Activated CD8-positive, alpha-beta memory T cell treated with anti-CD3 and anti-CD28 coated beads, Interleukin-2, amount 50 U/mL, for 48 hours (primary cell): ENCODE results near the gene GATA3.

Source experiments
- DNase-seq: peaks from one replicate; pipeline ENCODE4 v3.0.0-alpha.2; 2020

The GATA3 gene

DNA sequence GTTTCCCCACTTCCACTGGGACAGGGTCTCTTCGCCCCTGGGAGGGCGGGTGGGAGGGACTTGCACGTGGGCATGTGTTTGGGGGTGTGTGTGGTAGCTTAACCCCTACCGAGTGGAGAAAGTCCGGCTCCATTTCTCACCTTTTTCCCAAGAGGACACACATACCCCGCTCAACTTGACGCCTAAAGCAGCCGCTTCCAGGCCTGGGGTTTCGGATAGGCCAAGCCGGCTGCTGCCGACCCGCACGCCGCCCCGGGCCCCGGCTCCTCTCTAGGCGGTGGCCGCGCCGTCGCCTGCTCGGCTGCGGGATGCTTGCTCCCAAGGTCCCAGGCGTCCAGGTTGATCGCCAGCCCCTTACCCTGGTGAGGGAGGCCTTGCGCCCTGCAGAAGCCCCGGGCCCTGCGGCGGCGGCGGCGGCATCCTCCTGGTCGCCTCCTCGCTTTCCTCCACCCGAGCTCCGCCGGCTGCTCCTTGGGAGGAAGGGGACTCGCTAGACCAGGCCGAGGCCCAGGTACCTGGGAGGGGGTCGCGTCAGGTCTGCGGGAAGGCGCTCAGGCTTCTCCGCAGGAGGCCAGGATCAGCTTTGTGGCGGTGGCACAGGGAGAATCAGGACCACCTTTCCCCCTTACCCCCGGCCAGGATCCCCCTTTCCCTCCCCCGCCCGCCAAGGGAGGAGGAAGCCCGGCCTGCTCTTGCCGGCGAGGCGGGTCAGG, 3.2 kb upstream of the GATA3 start:
- DNase-seq: no peak

DNA sequence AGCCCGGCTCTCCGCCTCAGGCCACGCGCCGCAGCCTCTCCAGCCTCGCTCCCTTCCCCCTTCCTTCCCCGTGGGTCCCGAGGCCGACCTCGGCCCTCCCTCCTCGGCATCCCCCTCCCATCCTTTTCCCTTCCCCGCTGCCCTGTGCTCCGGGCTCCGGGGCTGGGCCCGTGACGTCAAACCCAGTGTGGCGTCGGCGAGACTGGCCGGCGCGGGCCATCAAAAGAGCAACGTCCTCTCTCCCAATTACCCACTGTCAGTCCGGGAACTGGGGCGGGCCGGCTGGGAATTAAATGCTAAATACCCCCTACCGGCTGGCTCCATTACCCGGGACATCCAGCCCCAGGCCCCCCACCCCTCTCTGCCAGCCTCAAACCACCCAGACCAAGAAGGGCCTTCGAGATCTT, 2.6 kb upstream of the GATA3 start:
- DNase-seq: peak; percentile 78

DNA sequence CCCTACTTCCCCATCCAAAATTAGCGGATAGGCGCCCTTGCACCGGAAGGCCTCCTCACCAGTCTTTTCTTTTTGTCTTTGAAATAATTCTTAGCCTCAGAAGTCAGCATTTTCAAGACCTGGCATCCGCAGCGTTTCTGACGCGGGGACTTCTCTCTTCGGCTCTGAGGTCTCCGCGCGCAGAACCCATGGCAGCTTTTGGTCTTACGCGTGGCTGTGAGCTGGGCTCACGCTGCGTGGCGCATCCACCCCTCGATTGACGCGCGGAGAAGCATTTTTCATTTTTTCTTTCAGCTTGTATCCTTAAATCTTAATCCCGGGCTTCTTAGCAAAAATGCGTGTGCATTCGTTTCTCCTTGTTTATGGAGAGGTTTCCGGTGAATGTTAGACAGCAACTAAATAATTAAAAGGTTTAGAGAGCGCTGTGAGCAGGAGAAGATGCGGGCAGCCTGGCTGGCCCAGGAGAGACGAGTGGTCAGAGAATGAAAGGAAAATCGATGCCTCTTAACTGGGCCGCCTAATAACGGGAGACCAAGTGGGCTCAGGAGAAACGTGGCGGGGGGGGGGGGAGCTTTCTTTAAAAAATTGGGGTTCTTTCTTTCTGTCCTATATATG, 2.0 kb upstream of the GATA3 start:
- DNase-seq: no peak

DNA sequence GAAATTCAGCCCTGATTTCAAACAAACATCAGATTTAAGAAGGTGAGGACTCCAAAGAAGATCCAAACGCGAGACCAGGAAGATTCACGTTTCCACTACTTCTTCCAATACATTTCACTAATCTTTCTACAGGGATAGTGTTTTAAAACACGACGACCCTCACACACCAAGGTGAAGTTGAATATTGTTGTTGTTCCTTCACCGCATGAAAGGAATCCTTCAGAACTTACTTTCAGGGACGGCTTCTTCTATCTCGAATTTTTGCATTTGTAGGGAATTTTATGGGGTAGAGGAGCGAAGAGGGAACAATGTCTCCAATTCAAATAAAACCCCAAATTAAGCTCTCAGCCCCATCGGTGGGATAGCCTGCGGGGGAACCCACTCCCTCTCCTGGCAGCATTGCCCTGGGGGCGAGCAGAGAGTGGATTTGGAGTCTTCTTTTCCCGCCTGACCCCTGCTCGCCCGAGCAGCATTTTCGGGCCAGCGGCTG, 1.5 kb upstream of the GATA3 start:
- no peak for DNase-seq

DNA sequence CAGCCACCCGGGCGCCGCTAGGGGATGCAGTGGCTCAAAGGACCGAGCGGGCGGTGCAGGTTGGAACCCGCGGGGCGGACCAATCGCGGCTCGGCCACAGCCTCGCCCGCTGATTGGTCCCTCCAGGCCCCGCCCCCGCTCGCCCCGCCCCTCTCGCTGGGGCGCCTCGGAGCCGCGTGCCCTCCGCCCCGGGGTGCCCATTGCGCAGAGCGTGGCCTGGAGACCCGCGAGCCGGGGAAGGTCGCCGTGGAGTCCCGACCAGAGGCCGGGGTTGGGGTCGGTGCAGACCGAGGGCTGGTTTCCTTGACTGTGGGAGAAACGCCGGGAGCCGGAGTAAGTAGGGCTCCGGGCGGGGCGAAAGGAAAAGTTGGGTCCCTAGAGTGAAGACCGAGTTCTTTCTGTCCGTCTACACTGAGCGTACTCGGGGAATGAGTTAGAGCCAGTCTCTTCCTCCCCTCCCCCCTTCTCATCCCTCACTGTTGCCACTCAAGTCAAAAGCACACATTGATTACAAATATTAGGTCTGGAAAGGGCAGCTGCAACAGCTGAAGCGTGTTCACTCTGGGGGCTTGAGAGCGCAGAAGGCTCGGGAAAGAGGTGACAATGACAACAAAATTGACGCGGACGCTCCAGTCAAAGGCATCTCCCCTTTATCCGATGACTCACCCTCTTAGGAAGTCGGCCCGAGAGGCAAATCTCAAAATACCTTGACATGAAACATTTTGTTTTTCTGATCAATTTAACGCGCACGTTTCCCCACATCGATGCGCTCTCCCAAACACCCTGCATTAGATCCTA, 843 bp upstream of the GATA3 start:
- DNase-seq: peak; percentile 99

DNA sequence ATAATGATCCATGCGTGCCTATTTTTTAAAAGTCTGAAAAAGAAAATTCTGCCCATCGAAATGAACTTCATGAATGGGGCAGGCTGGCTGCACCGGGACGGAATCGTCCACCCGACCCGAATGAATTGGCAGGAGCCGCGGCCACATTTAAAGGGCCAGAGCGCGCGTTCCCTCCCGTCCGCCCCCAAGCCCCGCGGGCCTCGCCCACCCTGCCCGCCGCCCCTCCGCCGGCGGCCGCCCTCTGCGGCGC, 319 bp upstream of the GATA3 start:
- no peak for DNase-seq

DNA sequence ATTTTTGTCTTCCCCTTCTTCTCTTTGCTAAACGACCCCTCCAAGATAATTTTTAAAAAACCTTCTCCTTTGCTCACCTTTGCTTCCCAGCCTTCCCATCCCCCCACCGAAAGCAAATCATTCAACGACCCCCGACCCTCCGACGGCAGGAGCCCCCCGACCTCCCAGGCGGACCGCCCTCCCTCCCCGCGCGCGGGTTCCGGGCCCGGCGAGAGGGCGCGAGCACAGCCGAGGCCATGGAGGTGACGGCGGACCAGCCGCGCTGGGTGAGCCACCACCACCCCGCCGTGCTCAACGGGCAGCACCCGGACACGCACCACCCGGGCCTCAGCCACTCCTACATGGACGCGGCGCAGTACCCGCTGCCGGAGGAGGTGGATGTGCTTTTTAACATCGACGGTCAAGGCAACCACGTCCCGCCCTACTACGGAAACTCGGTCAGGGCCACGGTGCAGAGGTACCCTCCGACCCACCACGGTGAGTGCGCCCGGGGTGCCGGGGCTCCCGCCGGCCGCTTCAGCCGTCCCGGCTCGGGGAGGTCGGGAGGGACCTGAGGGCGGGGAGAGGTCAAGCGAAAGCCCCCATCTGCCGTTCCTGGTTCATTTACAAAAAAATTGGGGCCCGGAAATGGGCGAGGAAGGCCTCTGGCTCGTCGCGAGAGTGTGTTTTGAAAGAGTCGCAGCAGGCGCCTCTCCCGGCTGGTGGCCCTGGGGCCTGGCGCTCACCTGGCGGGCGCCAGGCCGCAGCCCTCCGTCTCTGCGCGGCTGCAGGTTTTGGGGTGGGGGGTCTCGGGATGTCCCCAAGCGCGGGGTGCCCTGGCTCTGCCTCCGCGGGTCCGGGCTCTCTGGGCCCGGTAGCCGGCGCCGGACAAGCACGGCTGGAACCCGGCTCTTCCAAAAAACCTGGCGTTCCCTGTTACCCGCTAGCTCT, 1.2 kb downstream of the GATA3 start:
- DNase-seq: peak; percentile 79

DNA sequence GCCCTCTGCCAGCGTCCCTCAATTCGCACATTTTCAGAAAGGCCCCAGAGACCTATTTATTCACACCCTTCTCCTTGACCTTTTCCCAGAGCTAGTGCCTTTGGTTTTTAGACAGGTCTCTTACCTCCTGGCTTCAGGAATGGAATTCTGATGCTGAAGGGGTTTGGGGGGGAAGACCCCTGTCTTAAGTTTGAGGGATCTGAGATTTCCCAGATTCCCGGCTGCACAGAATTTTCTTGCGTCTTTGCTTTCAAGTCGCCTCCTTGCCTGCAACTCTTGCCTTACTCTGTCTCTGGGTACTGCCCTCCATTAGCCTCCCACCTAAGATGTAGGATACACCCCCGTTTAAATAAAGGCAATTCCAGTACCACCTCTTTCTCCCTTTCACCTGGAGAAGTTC, 1.9 kb downstream of the GATA3 start:
- DNase-seq: no peak

DNA sequence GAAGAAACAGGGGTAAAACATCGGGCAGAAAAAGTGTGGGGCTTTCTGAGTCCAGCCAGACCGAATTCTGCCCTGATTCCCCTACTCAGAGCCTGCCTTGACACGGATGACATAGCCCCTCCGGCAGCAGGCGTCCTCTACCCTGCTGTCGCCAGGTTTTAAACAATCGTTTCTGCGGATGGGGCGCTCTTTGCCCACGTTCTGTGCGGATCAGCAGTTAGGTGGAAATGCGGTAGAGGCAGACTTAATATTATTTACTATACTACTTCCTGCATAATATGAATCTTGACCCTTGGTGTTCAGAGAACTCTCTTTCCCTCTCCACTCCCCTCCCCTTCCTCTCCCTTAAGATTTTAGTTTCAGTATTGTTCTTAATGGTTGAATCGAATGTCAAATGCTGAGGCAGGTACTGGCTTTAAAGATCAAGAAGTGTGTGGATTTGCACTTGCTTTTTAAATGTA, 2.4 kb downstream of the GATA3 start:
- no peak for DNase-seq

DNA sequence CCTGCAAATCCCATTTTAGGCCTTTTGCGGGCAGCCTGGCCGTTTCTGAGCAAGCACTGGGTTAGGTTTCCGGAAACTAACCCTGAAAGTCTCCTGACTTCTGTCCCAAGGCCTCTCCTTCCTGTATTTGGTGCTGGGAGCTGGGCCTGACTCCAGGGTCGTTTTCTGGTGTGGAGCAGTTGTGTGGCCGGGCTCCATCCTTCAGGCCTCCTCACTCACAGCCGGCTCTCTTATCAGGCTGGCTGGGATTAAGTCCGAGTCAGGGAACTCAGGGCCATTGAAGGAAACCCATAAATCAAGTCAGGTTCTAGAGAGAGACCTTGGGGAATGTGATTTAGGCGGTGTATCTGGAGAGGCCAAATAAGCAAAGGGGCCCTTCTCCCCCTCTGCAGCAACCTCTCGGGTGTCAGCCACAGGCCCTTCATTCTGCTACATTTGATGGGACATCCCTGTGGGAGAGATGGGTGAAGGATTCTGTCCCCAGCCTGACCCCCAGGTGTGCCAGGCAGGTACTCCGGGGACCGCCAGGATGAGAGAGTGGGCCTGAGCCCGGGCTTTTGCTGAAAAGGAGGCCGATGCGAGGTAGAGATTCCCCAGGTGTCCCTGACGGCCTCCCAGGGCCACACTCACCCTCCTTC, 3.3 kb downstream of the GATA3 start:
- no peak for DNase-seq

DNA sequence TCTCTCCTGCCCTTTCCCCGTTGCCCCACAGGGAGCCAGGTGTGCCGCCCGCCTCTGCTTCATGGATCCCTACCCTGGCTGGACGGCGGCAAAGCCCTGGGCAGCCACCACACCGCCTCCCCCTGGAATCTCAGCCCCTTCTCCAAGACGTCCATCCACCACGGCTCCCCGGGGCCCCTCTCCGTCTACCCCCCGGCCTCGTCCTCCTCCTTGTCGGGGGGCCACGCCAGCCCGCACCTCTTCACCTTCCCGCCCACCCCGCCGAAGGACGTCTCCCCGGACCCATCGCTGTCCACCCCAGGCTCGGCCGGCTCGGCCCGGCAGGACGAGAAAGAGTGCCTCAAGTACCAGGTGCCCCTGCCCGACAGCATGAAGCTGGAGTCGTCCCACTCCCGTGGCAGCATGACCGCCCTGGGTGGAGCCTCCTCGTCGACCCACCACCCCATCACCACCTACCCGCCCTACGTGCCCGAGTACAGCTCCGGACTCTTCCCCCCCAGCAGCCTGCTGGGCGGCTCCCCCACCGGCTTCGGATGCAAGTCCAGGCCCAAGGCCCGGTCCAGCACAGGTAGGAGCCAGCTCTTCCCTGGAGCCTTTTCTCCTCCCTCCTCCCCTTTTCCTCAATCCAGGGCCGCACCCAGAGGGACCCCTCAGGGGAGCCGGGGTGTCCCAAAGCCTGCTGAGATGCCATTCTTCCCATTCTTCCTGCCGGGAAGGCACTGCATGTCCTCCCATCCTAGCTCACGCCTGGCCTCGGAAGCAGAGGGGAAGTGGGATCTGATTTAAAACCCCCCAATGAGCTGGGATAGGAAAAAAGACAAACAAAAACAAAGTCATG, 4.0 kb downstream of the GATA3 start:
- DNase-seq: no peak

DNA sequence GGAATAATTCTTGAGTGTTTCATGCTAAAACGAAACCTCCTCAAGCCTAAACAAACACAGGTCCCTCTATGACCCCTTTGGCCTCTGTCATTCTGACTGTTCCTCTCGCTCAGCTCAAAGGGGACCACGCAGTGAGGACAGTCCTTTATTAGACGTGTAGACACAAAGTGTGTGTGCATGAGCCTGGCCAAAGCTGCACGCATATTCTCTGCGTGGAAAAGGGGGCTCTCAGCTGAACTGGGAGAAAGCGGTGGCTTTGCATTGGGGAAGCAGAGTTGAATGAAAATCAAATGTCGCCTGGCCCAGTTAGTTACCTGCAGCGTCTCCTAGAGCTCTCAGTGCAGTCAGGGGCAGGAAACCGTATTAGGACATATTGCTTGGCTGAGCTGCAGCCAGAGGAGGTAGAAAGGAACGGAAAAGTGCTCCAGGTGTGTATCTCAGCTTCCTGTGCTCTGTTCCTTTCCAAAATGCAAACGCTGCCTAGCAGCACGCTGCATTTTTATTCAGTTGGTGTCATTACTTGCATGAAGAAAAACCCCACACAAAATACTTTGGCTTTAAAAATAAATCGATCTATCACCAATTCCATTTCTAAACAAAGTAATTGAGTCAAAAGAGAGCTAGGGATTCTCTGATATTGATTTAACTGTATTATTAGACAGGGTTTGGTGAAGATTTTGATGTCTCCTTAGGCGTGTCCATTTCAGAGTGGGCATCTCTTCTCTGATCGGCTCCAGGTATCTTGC, 4.9 kb downstream of the GATA3 start:
- no peak for DNase-seq

DNA sequence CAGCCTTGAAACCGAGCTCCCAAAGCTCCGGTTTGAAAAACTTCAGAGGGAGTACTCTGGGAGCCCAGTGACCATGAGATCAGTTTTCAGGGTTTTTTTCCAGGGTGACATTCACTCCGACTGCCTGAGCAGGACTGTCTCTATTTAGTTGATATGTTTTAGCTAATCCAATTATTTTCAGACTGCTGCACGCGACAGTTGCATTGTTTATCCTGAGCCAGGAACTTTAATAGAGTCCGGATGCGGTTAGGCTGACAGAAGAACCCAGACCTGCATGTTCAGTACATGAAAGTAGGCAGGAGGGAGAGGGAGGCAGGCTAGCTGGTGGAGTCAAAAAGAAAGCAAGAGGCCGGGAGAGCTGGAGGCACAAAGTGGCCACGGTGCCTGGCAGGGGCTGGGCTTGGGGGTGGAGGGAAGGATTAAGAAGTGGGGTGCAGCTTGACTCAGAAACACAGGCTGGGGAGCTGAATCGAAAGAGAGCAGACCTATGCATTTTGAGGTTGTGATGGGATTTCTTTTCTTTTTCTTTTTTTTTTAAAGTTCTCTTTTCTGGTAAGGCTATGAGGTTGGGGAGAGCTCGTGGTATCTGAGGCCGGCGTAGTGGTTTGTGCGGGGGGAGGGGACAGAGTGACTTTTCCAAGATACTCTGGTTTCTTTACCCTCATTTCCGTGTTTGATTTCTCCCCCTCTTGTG, 5.7 kb downstream of the GATA3 start:
- DNase-seq: peak; percentile 83

DNA sequence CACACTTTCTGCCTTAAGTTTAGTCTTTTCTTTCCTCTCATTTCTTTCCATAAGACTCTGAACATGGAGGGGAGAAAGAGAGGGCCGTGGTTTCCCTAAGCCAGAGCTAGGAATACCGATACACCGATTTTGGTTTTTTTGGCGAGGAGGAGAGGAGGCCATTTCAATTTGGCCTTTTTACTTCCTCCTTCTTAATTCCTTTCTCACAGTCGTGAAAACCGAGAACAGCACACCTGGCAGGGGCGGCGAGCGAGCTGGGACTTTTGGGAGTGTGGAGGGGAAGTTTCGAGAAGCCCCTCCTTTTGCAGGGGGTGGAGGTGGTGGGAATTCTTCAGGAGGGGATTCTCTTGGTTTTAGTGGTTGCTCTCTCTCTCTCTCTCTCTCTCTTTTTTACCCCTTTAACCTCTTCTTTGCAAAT, 6.2 kb downstream of the GATA3 start:
- DNase-seq: no peak

DNA sequence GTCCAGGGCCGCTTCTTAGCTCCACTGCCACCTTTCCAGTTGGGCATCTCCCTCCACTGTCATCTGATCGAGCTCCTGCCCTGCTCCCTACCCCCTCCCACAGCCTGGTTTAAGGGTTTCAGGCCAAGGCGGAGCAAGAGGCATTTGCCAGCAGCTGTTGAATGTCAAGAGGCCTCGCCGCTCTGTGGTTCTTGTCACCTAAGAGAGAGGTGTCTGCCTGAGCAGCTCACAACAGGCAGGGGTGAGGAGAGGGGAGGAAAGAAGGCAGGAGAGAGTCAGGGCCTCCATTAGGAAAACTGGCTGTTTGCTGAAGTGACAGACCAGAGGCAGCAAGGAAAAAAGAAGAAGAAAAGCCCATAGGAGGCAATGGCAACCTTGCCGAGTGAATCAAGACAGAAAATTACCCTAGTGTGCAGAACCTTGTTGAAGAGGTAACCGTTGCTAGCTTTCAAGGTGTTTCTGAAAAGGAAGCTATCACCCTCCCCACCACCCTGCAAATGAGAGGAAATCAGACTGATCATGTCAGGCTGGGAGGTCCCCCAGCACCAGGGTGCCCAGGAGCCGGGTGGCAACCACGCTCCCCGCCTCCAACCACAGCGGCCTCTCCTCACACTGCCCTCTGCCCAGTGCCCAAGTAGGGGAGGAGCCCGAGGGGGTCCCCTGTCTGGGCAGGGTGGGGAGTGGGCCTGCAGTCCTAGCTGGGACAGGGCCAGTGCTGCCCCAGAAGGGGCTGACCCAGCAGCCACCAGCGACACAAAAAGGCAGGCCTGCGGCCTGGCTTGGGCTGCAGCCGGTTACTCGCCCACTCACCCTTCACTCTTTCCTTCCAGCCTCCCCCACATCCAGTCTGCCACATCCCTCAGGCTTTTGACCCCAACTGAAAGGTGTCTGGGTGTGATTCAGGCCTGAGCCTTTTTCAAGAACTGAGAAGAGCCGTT, 7.1 kb downstream of the GATA3 start:
- peak; percentile 81 for DNase-seq

DNA sequence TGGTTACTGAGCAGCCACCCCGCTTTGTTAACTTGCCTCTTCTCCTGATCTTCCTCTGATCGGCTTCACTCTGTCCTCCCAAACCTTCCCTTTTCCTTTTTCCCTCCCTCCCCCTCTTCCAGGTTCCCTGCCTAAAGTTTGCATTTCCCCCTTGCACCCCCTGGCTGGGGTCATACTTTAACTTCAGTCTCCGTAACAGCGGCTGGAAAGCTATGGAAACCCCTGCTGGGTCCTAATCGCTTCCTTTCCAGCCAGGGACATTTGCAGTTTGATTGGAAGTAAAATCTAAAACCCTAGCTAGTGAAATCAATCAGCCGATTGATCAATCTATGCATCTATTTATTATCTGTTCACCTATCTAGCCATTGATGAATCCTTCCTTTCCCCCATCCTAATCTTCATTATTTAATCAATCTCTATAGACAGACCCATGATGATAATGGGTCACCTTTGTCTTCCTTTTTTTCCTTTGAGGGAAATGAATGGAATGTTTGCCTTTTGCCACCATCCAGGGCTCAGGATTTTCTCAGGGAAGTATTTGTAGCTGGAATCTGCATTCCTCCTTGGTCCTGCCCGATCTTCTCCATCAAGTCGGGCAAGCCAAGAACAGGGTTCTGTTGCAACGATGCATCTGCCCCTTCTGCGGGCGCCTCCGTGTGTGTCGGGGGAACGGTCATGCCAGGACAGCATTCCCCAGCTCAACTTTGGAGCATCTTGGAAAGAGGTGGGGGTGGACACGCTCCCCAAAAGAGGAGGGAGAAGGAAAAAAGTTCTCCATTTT, 8.8 kb downstream of the GATA3 start:
- DNase-seq: no peak

DNA sequence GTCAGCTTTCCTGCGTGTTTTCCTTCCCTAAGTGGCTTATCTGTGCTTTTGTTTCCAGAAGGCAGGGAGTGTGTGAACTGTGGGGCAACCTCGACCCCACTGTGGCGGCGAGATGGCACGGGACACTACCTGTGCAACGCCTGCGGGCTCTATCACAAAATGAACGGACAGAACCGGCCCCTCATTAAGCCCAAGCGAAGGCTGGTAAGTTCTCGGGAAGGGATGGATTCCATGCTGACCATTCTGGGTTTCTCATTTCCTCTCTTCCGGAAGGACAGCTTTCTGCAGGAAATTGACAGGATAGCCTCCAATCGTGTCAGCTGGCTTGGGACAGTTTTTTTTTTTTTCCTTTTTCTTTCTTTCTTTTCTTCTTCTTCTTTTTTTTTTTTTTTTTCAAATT, 9.4 kb downstream of the GATA3 start:
- DNase-seq: no peak

DNA sequence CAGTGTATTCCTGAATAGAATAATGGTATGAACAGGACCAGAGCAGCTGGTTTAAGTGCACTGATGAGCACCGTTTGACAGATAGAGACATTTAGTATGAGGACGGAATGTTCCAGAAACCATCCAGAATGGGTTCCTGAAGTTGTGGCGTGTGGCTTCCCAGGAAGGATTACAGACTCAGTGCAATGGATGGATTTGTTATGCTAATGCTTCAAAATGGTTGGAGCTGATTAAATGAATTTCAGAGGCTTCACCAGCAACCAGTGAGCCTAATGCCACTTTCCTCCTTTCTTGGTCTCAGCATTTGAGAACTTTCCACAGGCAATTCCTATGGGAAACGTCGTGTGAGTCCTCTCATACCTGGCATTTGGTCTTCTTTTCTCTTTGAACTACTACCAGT, 9.9 kb downstream of the GATA3 start:
- no peak for DNase-seq
